Myocyte (in vitro differentiated cells): Measurements from ENCODE around the gene SNX30. TPM values are rescaled to one million over a fixed set of nuclear protein-coding genes. Genes with fewer than 3 reads are reported as not detected.

Experiments
- DNase-seq: peaks from one replicate; pipeline ENCODE4 v3.0.0-alpha.2; 2012; ENCODE audit warnings: low read depth
- total RNA-seq: library from RNA; depleted of rRNA; stranded (reverse); fragments of >200 nt; gene quantifications from 2 replicates; pipeline ENCODE4 v1.2.3, GENCODE V29; 2014

The SNX30 gene
- total RNA-seq, 1 donor from 2014 or later = 6.2 TPM

DNA sequence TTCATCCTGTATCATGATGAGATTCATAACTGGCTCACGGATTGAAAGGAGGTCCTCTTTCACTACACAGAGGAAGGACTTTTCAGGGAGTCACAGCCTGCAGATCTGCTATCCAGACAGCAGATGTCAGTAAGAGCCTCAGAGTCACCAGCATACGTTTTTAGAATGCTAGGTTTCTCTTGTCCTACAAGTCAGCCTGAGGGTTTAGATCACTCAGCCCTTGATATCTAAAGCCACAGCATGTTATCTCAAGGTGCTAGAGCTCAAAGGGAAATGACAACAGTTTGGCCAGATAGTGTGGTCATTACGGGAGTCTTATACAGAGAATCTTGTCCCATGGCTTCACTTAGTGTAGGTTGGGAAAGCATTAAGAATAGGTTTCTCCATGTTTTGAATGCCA lies 171.0 kb downstream of the SNX30 start:
- DNase-seq = peak; percentile 63

Other genes starting within 250 kb of the SNX30 start
- 15.6 and 27.0 TPM in 2 replicates for gene INIP, start 32.6 kb upstream of the SNX30 start, total RNA-seq
- gene SLC46A2, start 140.1 kb downstream of the SNX30 start, total RNA-seq = not detected in 2 replicates